C1 segment of cervical spinal cord (tissue), 14 donors: ENCODE data around the gene C22orf42.
"Not testable (repeated sequence)": the region's sequence is repeated elsewhere in the genome, so short reads cannot be mapped to it uniquely, and the experiment has no call there.

Experiments used
- DNase-seq, 14 donors: peaks; one replicate each; lab custom pipeline; 2025; lab: John Stamatoyannopoulos, UW

The C22orf42 gene

GRCh38 chr22:32185821-32186220 is 26.7 kb upstream of the C22orf42 start:
- DNase-seq, result no peak

- DNase-seq, result no peak
These were observed 24.5 kb upstream of the C22orf42 start for GRCh38 chr22:32183625-32184024.

GRCh38 chr22:32181043-32181442 is 21.9 kb upstream of the C22orf42 start:
- DNase-seq, result no peak

- no peak for DNase-seq
These were observed 18.2 kb upstream of the C22orf42 start for GRCh38 chr22:32177221-32177765.

- DNase-seq, result no peak
These were observed 16.9 kb upstream of the C22orf42 start for GRCh38 chr22:32175683-32176644.

GRCh38 chr22:32175115-32175514 is 16.0 kb upstream of the C22orf42 start:
- no peak for DNase-seq

- DNase-seq, result no peak
These were observed 6.6 kb upstream of the C22orf42 start for GRCh38 chr22:32165681-32166080.

GRCh38 chr22:32164075-32164860 is 5.2 kb upstream of the C22orf42 start:
- DNase-seq, result no peak

- DNase-seq, result not testable (repeated sequence)
These were observed 1.3 kb upstream of the C22orf42 start for GRCh38 chr22:32160411-32160810.

GRCh38 chr22:32157632-32158031 is 1.5 kb downstream of the C22orf42 start:
- DNase-seq, result not testable (repeated sequence)

GRCh38 chr22:32154727-32155126 is 4.4 kb downstream of the C22orf42 start:
- not testable (repeated sequence) for DNase-seq

- DNase-seq, result not testable (repeated sequence)
These were observed 7.5 kb downstream of the C22orf42 start for GRCh38 chr22:32151641-32152040.

GRCh38 chr22:32150647-32151046 is 8.5 kb downstream of the C22orf42 start:
- not testable (repeated sequence) for DNase-seq

GRCh38 chr22:32148372-32148771 is 10.7 kb downstream of the C22orf42 start:
- not testable (repeated sequence) for DNase-seq

- DNase-seq, result not testable (repeated sequence)
These were observed 12.0 kb downstream of the C22orf42 start for GRCh38 chr22:32147128-32147527.

GRCh38 chr22:32144496-32145274 is 14.4 kb downstream of the C22orf42 start:
- peak in 1 of 14 donors; percentile 2 for DNase-seq

- no peak for DNase-seq
These were observed 16.5 kb downstream of the C22orf42 start for GRCh38 chr22:32142600-32142999.

- not testable (repeated sequence) for DNase-seq
These were observed 18.4 kb downstream of the C22orf42 start for GRCh38 chr22:32140688-32141087.

- DNase-seq, result not testable (repeated sequence)
These were observed 20.5 kb downstream of the C22orf42 start for GRCh38 chr22:32138576-32138975.

- peak in 1 of 14 donors; percentile 6 for DNase-seq
These were observed 21.3 kb downstream of the C22orf42 start for GRCh38 chr22:32137731-32138324.

GRCh38 chr22:32136881-32137280 is 22.2 kb downstream of the C22orf42 start:
- not testable (repeated sequence) for DNase-seq
